Neural cell (in vitro differentiated cells): ENCODE results near the gene TBL1X. TPM values are rescaled to one million over a fixed set of nuclear protein-coding genes. Genes with fewer than 3 reads are reported as not detected.

ENCODE experiments used
- H2AFZ ChIP-seq: fragments of 200-600, 300-800 bp; sonication (generic), shearing (Covaris generic); 2 replicates; pipeline ENCODE4 v1.6.0; 2014; ENCODE audit warnings: low read depth, mild to moderate bottlenecking, antibody characterized with exemption, low read length, moderate library complexity
- H3F3A ChIP-seq: fragments of 200-600 bp; shearing (Covaris generic); 2 replicates; pipeline ENCODE4 v1.6.1; 2016; ENCODE audit warnings: mild to moderate bottlenecking, moderate library complexity, mixed read lengths, antibody characterized with exemption, low read length; ENCODE audit not compliant: insufficient read depth, poor library complexity, severe bottlenecking
- H3K27ac ChIP-seq: fragments of 200-600, 300-800 bp; sonication (generic), shearing (Covaris generic); 2 replicates; pipeline ENCODE4 v1.5.1; 2014; ENCODE audit warnings: mild to moderate bottlenecking, low read length, moderate library complexity
- H3K27me3 ChIP-seq: fragments of 300-800, 200-600 bp; sonication (generic), shearing (Covaris generic); 2 replicates; pipeline ENCODE4 v1.6.0; 2014; ENCODE audit warnings: mild to moderate bottlenecking, low read depth, low read length, moderate library complexity; ENCODE audit not compliant: insufficient read depth
- H3K36me3 ChIP-seq: fragments of 300-800, 200-600 bp; sonication (generic), shearing (Covaris generic); 2 replicates; pipeline ENCODE4 v1.5.1; 2014; ENCODE audit warnings: mild to moderate bottlenecking, antibody characterized with exemption, low read length, moderate library complexity; ENCODE audit not compliant: insufficient read depth
- H3K4me2 ChIP-seq: fragments of 300-800, 200-600 bp; sonication (generic), shearing (Covaris generic); 2 replicates; pipeline ENCODE4 v1.6.0; 2014; ENCODE audit warnings: mild to moderate bottlenecking, low read length
- H3K4me3 ChIP-seq: fragments of 300-800, 200-600 bp; sonication (generic), shearing (Covaris generic); 2 replicates; pipeline ENCODE4 v1.5.1; 2014; ENCODE audit warnings: mild to moderate bottlenecking, low read length, moderate library complexity
- H3K79me2 ChIP-seq: fragments of 200-600 bp; shearing (Covaris generic); replicated peaks from 2 replicates; pipeline ENCODE4 v1.6.0; 2014; ENCODE audit warnings: mild to moderate bottlenecking, low read length, moderate library complexity; ENCODE audit not compliant: insufficient read depth
- H3K9ac ChIP-seq: fragments of 300-800, 200-600 bp; sonication (generic), shearing (Covaris generic); 2 replicates; pipeline ENCODE4 v1.6.1; 2016; ENCODE audit warnings: mild to moderate bottlenecking, low read length, mixed read lengths
- H3K9me2 ChIP-seq: fragments of 200-600 bp; shearing (Covaris generic); 2 replicates; pipeline ENCODE4 v1.6.1; 2016; ENCODE audit warnings: mild to moderate bottlenecking, low read length, mixed read lengths; ENCODE audit not compliant: insufficient read depth
- H3K9me3 ChIP-seq: fragments of 200-600, 300-800 bp; sonication (generic), shearing (Covaris generic); 2 replicates; pipeline ENCODE4 v1.6.1; 2016; ENCODE audit warnings: mild to moderate bottlenecking, mixed run types, low read length, moderate library complexity, mixed read lengths
- H4K20me1 ChIP-seq: fragments of 200-600 bp; shearing (Covaris generic); 2 replicates; pipeline ENCODE4 v1.6.1; 2016; ENCODE audit warnings: mild to moderate bottlenecking, mixed run types; ENCODE audit not compliant: insufficient read depth
- EP300 ChIP-seq: fragments of 450-650 bp; conservative IDR thresholded peaks from 2 replicates; pipeline ENCODE4 v1.6.1; 2014; ENCODE audit warnings: antibody characterized with exemption, mild to moderate bottlenecking, moderate library complexity; ENCODE audit not compliant: poor library complexity, severe bottlenecking
- EZH2 ChIP-seq: fragments of 200-600, 300-800 bp; shearing (Covaris generic), sonication (generic); IDR thresholded peaks from 2 replicates; pipeline ENCODE4 v1.6.1; 2014; ENCODE audit warnings: antibody characterized with exemption, low read length, borderline replicate concordance, mild to moderate bottlenecking; ENCODE audit not compliant: insufficient read depth, poor library complexity, severe bottlenecking
- MXI1 ChIP-seq: fragments of 450-650 bp; conservative IDR thresholded peaks from 2 replicates; pipeline ENCODE4 v1.6.1; 2014; ENCODE audit warnings: antibody characterized with exemption, mild to moderate bottlenecking; ENCODE audit not compliant: poor library complexity, severe bottlenecking
- POLR2AphosphoS5 ChIP-seq: IDR thresholded peaks from 2 replicates; pipeline ENCODE4 v1.6.1; 2012
- RAD21 ChIP-seq: fragments of 450-650 bp; conservative IDR thresholded peaks from 2 replicates; pipeline ENCODE4 v1.6.1; 2014; ENCODE audit warnings: antibody characterized with exemption, mild to moderate bottlenecking, moderate library complexity
- SMC3 ChIP-seq: fragments of 450-650 bp; conservative IDR thresholded peaks from 2 replicates; pipeline ENCODE4 v1.6.1; 2014; ENCODE audit warnings: antibody characterized with exemption, mild to moderate bottlenecking, moderate library complexity; ENCODE audit not compliant: poor library complexity
- TAF1 ChIP-seq: IDR thresholded peaks from 2 replicates; pipeline ENCODE4 v1.6.1; 2012; ENCODE audit warnings: low read depth
- polyA plus RNA-seq: library from polyadenylated mRNA; depleted of rRNA; stranded (reverse); fragments of >200 nt; gene quantifications from 2 replicates; pipeline ENCODE4 v1.2.3, GENCODE V29; 2014
- TF ChIP-seq, protein P1 (sequence below): fragments of 450-650 bp; IDR thresholded peaks from 2 replicates; pipeline ENCODE4 v1.5.1; 2014; ENCODE audit warnings: antibody characterized with exemption, mild to moderate bottlenecking, moderate library complexity; ENCODE audit not compliant: poor library complexity, severe bottlenecking
- TF ChIP-seq, protein P2 (sequence below): IDR thresholded peaks from 2 replicates; pipeline ENCODE4 v1.6.1; 2012; ENCODE audit warnings: borderline replicate concordance

The TBL1X gene
- polyA plus RNA-seq, 1 donor from 2014 or later = 2.2 TPM

DNA sequence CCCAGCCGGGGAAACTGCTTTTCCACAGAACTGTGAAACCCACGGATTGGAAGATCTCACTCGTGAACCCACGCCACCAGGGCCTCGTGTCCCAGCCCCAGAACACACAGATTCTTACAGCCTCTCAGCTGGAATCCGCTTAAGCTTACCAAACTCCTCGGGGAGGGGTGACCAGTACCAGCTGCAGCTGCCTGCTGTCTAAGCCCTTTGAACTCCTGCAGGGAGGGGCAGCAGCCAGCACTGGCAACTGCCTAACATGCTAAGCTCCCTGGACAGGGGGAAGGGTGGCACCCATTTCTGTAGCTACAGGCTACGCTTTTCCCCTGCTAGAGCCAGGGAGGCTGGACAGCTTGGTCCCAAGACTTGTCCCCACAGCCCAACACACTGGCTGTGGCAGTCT is 38.4 kb downstream of the TBL1X start:
- H3K9me2 ChIP-seq = no peaks in the 10 kb centered on the region
- H3K27me3 ChIP-seq = no peaks in the 10 kb centered on the region
- H3K9ac ChIP-seq = no peak overlapping the region
- H3K36me3 ChIP-seq = no peaks in the 10 kb centered on the region
- H2AFZ ChIP-seq = no peak overlapping the region
- H3K27ac ChIP-seq = no peak overlapping the region
- H3F3A ChIP-seq = no peaks in the 10 kb centered on the region
- H3K9me3 ChIP-seq = no peaks in the 10 kb centered on the region
- H3K4me2 ChIP-seq = no peak overlapping the region
- no peak overlapping the region for H3K4me3 ChIP-seq
- no peaks in the 10 kb centered on the region for H4K20me1 ChIP-seq
- no peaks in the 10 kb centered on the region for H3K79me2 ChIP-seq
- no peak for TF ChIP-seq TAF1
- no peak for TF ChIP-seq RAD21
- TF ChIP-seq EP300 = no peak
- TF ChIP-seq SMC3 = no peak
- no peak for TF ChIP-seq EZH2
- TF ChIP-seq, protein P1, sequence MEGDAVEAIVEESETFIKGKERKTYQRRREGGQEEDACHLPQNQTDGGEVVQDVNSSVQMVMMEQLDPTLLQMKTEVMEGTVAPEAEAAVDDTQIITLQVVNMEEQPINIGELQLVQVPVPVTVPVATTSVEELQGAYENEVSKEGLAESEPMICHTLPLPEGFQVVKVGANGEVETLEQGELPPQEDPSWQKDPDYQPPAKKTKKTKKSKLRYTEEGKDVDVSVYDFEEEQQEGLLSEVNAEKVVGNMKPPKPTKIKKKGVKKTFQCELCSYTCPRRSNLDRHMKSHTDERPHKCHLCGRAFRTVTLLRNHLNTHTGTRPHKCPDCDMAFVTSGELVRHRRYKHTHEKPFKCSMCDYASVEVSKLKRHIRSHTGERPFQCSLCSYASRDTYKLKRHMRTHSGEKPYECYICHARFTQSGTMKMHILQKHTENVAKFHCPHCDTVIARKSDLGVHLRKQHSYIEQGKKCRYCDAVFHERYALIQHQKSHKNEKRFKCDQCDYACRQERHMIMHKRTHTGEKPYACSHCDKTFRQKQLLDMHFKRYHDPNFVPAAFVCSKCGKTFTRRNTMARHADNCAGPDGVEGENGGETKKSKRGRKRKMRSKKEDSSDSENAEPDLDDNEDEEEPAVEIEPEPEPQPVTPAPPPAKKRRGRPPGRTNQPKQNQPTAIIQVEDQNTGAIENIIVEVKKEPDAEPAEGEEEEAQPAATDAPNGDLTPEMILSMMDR = no peak
- TF ChIP-seq POLR2AphosphoS5 = no peak
- no peak for TF ChIP-seq MXI1
- TF ChIP-seq, protein P2, sequence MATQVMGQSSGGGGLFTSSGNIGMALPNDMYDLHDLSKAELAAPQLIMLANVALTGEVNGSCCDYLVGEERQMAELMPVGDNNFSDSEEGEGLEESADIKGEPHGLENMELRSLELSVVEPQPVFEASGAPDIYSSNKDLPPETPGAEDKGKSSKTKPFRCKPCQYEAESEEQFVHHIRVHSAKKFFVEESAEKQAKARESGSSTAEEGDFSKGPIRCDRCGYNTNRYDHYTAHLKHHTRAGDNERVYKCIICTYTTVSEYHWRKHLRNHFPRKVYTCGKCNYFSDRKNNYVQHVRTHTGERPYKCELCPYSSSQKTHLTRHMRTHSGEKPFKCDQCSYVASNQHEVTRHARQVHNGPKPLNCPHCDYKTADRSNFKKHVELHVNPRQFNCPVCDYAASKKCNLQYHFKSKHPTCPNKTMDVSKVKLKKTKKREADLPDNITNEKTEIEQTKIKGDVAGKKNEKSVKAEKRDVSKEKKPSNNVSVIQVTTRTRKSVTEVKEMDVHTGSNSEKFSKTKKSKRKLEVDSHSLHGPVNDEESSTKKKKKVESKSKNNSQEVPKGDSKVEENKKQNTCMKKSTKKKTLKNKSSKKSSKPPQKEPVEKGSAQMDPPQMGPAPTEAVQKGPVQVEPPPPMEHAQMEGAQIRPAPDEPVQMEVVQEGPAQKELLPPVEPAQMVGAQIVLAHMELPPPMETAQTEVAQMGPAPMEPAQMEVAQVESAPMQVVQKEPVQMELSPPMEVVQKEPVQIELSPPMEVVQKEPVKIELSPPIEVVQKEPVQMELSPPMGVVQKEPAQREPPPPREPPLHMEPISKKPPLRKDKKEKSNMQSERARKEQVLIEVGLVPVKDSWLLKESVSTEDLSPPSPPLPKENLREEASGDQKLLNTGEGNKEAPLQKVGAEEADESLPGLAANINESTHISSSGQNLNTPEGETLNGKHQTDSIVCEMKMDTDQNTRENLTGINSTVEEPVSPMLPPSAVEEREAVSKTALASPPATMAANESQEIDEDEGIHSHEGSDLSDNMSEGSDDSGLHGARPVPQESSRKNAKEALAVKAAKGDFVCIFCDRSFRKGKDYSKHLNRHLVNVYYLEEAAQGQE = no peak

DNA sequence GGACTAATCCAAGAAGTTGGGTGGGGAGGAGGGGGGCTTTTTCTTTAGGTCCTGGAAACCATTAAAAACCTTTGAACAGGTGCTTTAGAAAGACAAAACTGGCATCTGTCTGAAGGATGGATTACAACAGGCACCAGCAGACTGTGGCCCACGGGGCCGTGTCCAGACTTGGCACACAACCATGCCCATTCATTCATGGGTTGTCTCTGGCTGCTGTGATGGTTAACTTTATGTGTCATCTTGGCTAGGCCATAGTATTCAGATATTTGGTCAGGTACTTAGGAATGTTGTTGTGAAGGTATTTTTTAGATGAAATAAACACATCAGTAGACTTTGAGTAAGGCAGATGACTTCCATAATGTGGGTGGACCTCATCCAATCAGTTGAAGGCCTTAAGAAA is 45.5 kb downstream of the TBL1X start:
- Histone ChIP-seq H3F3A (no peaks in the 10 kb centered on the region), H3K4me2 (no peak overlapping the region), H3K9ac (no peak overlapping the region), H3K4me3 (no peak overlapping the region), H4K20me1 (no peaks in the 10 kb centered on the region), H2AFZ (no peak overlapping the region), H3K27me3 (no peaks in the 10 kb centered on the region), H3K36me3 (no peaks in the 10 kb centered on the region), H3K9me2 (no peaks in the 10 kb centered on the region), H3K79me2 (no peaks in the 10 kb centered on the region), H3K27ac (no peak overlapping the region), H3K9me3 (no peaks in the 10 kb centered on the region)
- TF ChIP-seq, protein P2 = no peak
- TF ChIP-seq EZH2 = no peak
- TF ChIP-seq, protein P1 = no peak
- no peak for TF ChIP-seq SMC3
